Lower lobe of right lung (tissue), 2 donors: ENCODE measurements around the gene SLC17A9. TPM values are rescaled to one million over a fixed set of nuclear protein-coding genes. Genes with fewer than 3 reads are reported as not detected.
A peak's percentile ranks its signal among the peaks of the same experiment; 100 is the strongest.

Experiments used
- ATAC-seq, 2 donors: fragments of 200-7000 bp; cut with Tn5 transposase; one replicate each; pipeline ENCODE4 v1.9.1; 2020 to 2022; ENCODE audit warnings: mild to moderate bottlenecking in 2 of 2, moderate library complexity in 2 of 2
- DNase-seq: peaks from one replicate; pipeline ENCODE4 v3.0.0-alpha.2; 2020
- H3K27ac ChIP-seq: fragments of 200-600 bp; one replicate; pipeline ENCODE4 v1.8.0; 2022
- H3K27me3 ChIP-seq: fragments of 200-600 bp; one replicate; pipeline ENCODE4 v1.8.0; 2022; ENCODE audit warnings: low read depth
- H3K36me3 ChIP-seq: fragments of 200-600 bp; one replicate; pipeline ENCODE4 v1.8.0; 2022; ENCODE audit warnings: mild to moderate bottlenecking
- H3K4me1 ChIP-seq: fragments of 200-600 bp; one replicate; pipeline ENCODE4 v1.8.0; 2022
- H3K4me3 ChIP-seq: fragments of 200-600 bp; one replicate; pipeline ENCODE4 v1.8.0; 2022; ENCODE audit warnings: mild to moderate bottlenecking
- H3K9me3 ChIP-seq: fragments of 200-600 bp; one replicate; pipeline ENCODE4 v1.8.0; 2022
- CTCF ChIP-seq: fragments of 200-600 bp; IDR thresholded peaks from one replicate; pipeline ENCODE4 v1.8.0; 2022; ENCODE audit warnings: antibody characterized with exemption, mild to moderate bottlenecking
- intact Hi-C: fragments of 100-400 bp; cut with DNase I; formaldehyde crosslinking; loops from one replicate; pipeline ENCODE4 v1.11.0; 2022
- total RNA-seq: library from RNA; stranded (reverse); fragmentation: NEBNext Ultra II Directional; extraction: Animal tissue kit (Norgen Biotek cat#: 25700); gene quantifications from one replicate; pipeline ENCODE4 v1.2.1, GENCODE V29; 2021
- donor health status: DM: no; HTN: yes; CAD: no; lungs with severe emphysema.

SLC17A9 gene
- total RNA-seq, 1 donor from 2014 or later = 10.4 TPM

GRCh38 chr20:63015147-63015661 is 62.7 kb downstream of the SLC17A9 start:
- Histone ChIP-seq H3K27me3 (peaks cover 85% of the 10 kb centered on the region), H3K36me3 (no peaks in the 10 kb centered on the region), H3K27ac (no peak overlapping the region), H3K9me3 (no peaks in the 10 kb centered on the region), H3K4me1 (no peaks in the 10 kb centered on the region), H3K4me3 (no peak overlapping the region)
- ATAC-seq (no peak), DNase-seq (no peak)
- intact Hi-C loops = no loop called here
- no peak for TF ChIP-seq CTCF

- Histone ChIP-seq H3K27me3 (peaks cover 86% of the 10 kb centered on the region), H3K4me1 (no peaks in the 10 kb centered on the region), H3K36me3 (no peaks in the 10 kb centered on the region), H3K4me3 (no peak overlapping the region), H3K9me3 (no peaks in the 10 kb centered on the region), H3K27ac (no peak overlapping the region)
- no peak for TF ChIP-seq CTCF
- intact Hi-C loops = no loop called here
- DNase-seq (peak; percentile 32), ATAC-seq (no peak)
These were observed 63.3 kb downstream of the SLC17A9 start for GRCh38 chr20:63015662-63016361.

- no peak for ATAC-seq
These were observed 64.1 kb downstream of the SLC17A9 start for GRCh38 chr20:63016514-63017075.

GRCh38 chr20:63017076-63017825 is 64.7 kb downstream of the SLC17A9 start:
- Histone ChIP-seq H3K9me3 (no peaks in the 10 kb centered on the region), H3K4me1 (no peaks in the 10 kb centered on the region), H3K27me3 (peaks cover 81% of the 10 kb centered on the region), H3K4me3 (no peak overlapping the region), H3K27ac (no peak overlapping the region), H3K36me3 (no peaks in the 10 kb centered on the region)
- peak in 1 of 2 donors; percentile 21 for ATAC-seq
- intact Hi-C loops = no loop called here
- peak; percentile 36 for DNase-seq
- TF ChIP-seq CTCF = no peak

More at GRCh38 chr20:63016514-63017075, 64.1 kb downstream of the SLC17A9 start:
- no peaks in the 10 kb centered on the region for H3K9me3 ChIP-seq
- peak; percentile 20 for DNase-seq
- H3K27me3 ChIP-seq = peaks cover 82% of the 10 kb centered on the region
- no peak overlapping the region for H3K27ac ChIP-seq
- no peak for TF ChIP-seq CTCF
- no peak overlapping the region for H3K4me3 ChIP-seq
- no peaks in the 10 kb centered on the region for H3K36me3 ChIP-seq
- intact Hi-C loops = no loop called here
- H3K4me1 ChIP-seq = no peaks in the 10 kb centered on the region

GRCh38 chr20:63017826-63018411 is 65.4 kb downstream of the SLC17A9 start:
- Histone ChIP-seq H3K4me3 (no peak overlapping the region), H3K27ac (no peak overlapping the region), H3K36me3 (no peaks in the 10 kb centered on the region), H3K4me1 (no peaks in the 10 kb centered on the region), H3K9me3 (no peaks in the 10 kb centered on the region), H3K27me3 (peaks cover 81% of the 10 kb centered on the region)
- ATAC-seq (peak in 1 of 2 donors; percentile 4), DNase-seq (no peak)
- TF ChIP-seq CTCF = no peak
- intact Hi-C loops = no loop called here
